HEK293T (cell line): ENCODE measurements around the gene SH3RF1.
"Not testable (repeated sequence)": the region's sequence is repeated elsewhere in the genome, so short reads cannot be mapped to it uniquely, and the experiment has no call there.

Source experiments
- CTCF ChIA-PET: fragments of 350-600 bp; formaldehyde crosslinking; extraction: SDS; loops from one replicate; lab custom pipeline; 2021; ENCODE audit warnings: antibody characterized with exemption, inconsistent platforms; lab: Yijun Ruan, JAX
- POLR2A ChIA-PET: fragments of 350-600 bp; formaldehyde crosslinking; extraction: SDS; loops from one replicate; lab custom pipeline; 2020; ENCODE audit warnings: antibody characterized with exemption, inconsistent platforms; lab: Yijun Ruan, JAX
- DNase-seq: peaks from one replicate; pipeline ENCODE4 v3.0.0; 2012; ENCODE audit warnings: mixed read lengths; ENCODE audit errors: extremely low spot score
- ARNT ChIP-seq: fragments of 450-650 bp; IDR thresholded peaks from 2 replicates; pipeline ENCODE4 v1.6.1; 2017; ENCODE audit warnings: mild to moderate bottlenecking
- BHLHE40 ChIP-seq: fragments of 450-650 bp; IDR thresholded peaks from 2 replicates; pipeline ENCODE4 v1.6.1; 2016; ENCODE audit warnings: mild to moderate bottlenecking, moderate library complexity, borderline replicate concordance
- CTBP1 ChIP-seq: fragments of 450-650 bp; IDR thresholded peaks from 2 replicates; pipeline ENCODE4 v1.6.1; 2016; ENCODE audit warnings: borderline replicate concordance
- ELF4 ChIP-seq: fragments of 450-650 bp; IDR thresholded peaks from 2 replicates; pipeline ENCODE4 v1.6.1; 2017; ENCODE audit warnings: antibody characterized with exemption
- FOXA1 ChIP-seq: fragments of 450-650 bp; IDR thresholded peaks from 2 replicates; pipeline ENCODE4 v1.6.1; 2016; ENCODE audit warnings: mild to moderate bottlenecking
- FOXK2 ChIP-seq: fragments of 450-650 bp; IDR thresholded peaks from 2 replicates; pipeline ENCODE4 v1.6.1; 2016; ENCODE audit warnings: mild to moderate bottlenecking
- FOXM1 ChIP-seq: fragments of 450-650 bp; IDR thresholded peaks from 2 replicates; pipeline ENCODE4 v1.6.1; 2017; ENCODE audit warnings: mild to moderate bottlenecking, borderline replicate concordance
- HDGF ChIP-seq: fragments of 450-650 bp; IDR thresholded peaks from 2 replicates; pipeline ENCODE4 v1.6.1; 2017; ENCODE audit warnings: antibody characterized with exemption, borderline replicate concordance
- L3MBTL2 ChIP-seq: fragments of 450-650 bp; conservative IDR thresholded peaks from 2 replicates; pipeline ENCODE4 v1.6.1; 2016; ENCODE audit warnings: mild to moderate bottlenecking
- LEF1 ChIP-seq: fragments of 450-650 bp; IDR thresholded peaks from 2 replicates; pipeline ENCODE4 v1.6.1; 2017; ENCODE audit warnings: mild to moderate bottlenecking, borderline replicate concordance
- NFRKB ChIP-seq: fragments of 450-650 bp; IDR thresholded peaks from 2 replicates; pipeline ENCODE4 v1.6.1; 2016; ENCODE audit warnings: mild to moderate bottlenecking, moderate library complexity
- PKNOX1 ChIP-seq: fragments of 450-650 bp; IDR thresholded peaks from 2 replicates; pipeline ENCODE4 v1.6.1; 2016
- SP1 ChIP-seq: fragments of 450-650 bp; IDR thresholded peaks from 2 replicates; pipeline ENCODE4 v1.6.1; 2017
- SUZ12 ChIP-seq: fragments of 450-650 bp; IDR thresholded peaks from 2 replicates; pipeline ENCODE4 v1.6.1; 2016; ENCODE audit warnings: mild to moderate bottlenecking
- TARDBP ChIP-seq: fragments of 450-650 bp; IDR thresholded peaks from 2 replicates; pipeline ENCODE4 v1.6.1; 2016
- ZNF384 ChIP-seq: fragments of 450-650 bp; IDR thresholded peaks from 2 replicates; pipeline ENCODE4 v1.6.1; 2016

Gene SH3RF1

GRCh38 chr4:169184236-169184635, 86.5 kb downstream of the SH3RF1 start:
- CTCF ChIA-PET, result interaction anchor here (0.6 kb wide), 1 partner anchor 10 kb away, joined by 4 read pairs; no protein-coding TSS in a partner anchor
- POLR2A ChIA-PET, result interaction anchor here (1.1 kb wide), 1 partner anchor 174 kb away, joined by 4 read pairs; the partner anchor contains the start of gene CBR4
- DNase-seq, result no peak
- no peak for TF ChIP-seq L3MBTL2
- no peak for TF ChIP-seq LEF1
- TF ChIP-seq FOXA1, result no peak

- TF ChIP-seq FOXM1 (no peak), LEF1 (no peak), L3MBTL2 (no peak), FOXK2 (no peak), ZNF384 (peak; percentile 82), SUZ12 (no peak)
- CTCF ChIA-PET, result interaction anchor here (0.6 kb wide), 1 partner anchor 11 kb away, joined by 4 read pairs; no protein-coding TSS in a partner anchor
- DNase-seq, result no peak
- POLR2A ChIA-PET, result interaction anchor here (1.1 kb wide), 1 partner anchor 173 kb away, joined by 4 read pairs; the partner anchor contains the start of gene CBR4
These were observed 87.2 kb downstream of the SH3RF1 start for GRCh38 chr4:169183581-169183980.

- CTCF ChIA-PET, result interaction anchor here (0.5 kb wide), 1 partner anchor 88 kb away, joined by 3 read pairs; no protein-coding TSS in a partner anchor
These were observed 90.9 kb downstream of the SH3RF1 start for GRCh38 chr4:169179609-169180521.

GRCh38 chr4:169178092-169178491, 92.7 kb downstream of the SH3RF1 start:
- POLR2A ChIA-PET, CTCF ChIA-PET, DNase-seq: not testable (repeated sequence)

More at GRCh38 chr4:169179609-169180521, 90.9 kb downstream of the SH3RF1 start:
- POLR2A ChIA-PET, result no interaction called here
- TF ChIP-seq FOXA1 (no peak), ZNF384 (no peak), BHLHE40 (no peak), NFRKB (no peak), L3MBTL2 (no peak), HDGF (no peak), ELF4 (no peak), FOXK2 (no peak), SP1 (no peak), FOXM1 (no peak), ARNT (no peak), PKNOX1 (no peak), CTBP1 (no peak)
- no peak for DNase-seq

GRCh38 chr4:169175476-169175875, 95.3 kb downstream of the SH3RF1 start:
- POLR2A ChIA-PET, result no interaction called here
- TF ChIP-seq HDGF, result no peak
- TF ChIP-seq SUZ12, result no peak
- TF ChIP-seq PKNOX1, result no peak
- TF ChIP-seq BHLHE40, result no peak
- no peak for TF ChIP-seq FOXA1
- TF ChIP-seq CTBP1, result no peak
- no peak for TF ChIP-seq ELF4
- TF ChIP-seq FOXM1, result no peak
- no peak for TF ChIP-seq LEF1
- TF ChIP-seq FOXK2, result no peak
- TF ChIP-seq SP1, result no peak
- no peak for TF ChIP-seq NFRKB
- TF ChIP-seq TARDBP, result no peak
- no peak for TF ChIP-seq ARNT
- TF ChIP-seq ZNF384, result no peak
- TF ChIP-seq L3MBTL2, result no peak
- DNase-seq, result no peak
- CTCF ChIA-PET, result no interaction called here

GRCh38 chr4:169175035-169175434, 95.7 kb downstream of the SH3RF1 start:
- ChIA-PET POLR2A (no interaction called here), CTCF (no interaction called here)
- TF ChIP-seq HDGF (no peak), FOXK2 (no peak), SUZ12 (no peak), FOXM1 (no peak), TARDBP (no peak), ARNT (no peak), ELF4 (no peak), PKNOX1 (no peak), CTBP1 (no peak), L3MBTL2 (no peak), LEF1 (no peak), ZNF384 (no peak), BHLHE40 (no peak), FOXA1 (no peak), SP1 (no peak), NFRKB (no peak)
- no peak for DNase-seq
